HG02884 (cell line): ENCODE measurements around the gene LAMC3.
"Not testable (repeated sequence)": the region's sequence is repeated elsewhere in the genome, so short reads cannot be mapped to it uniquely, and the experiment has no call there.

Experiments used
- ATAC-seq: cut with Tn5 transposase; IDR thresholded peaks from one replicate; pipeline ENCODE4 v1.9.1; 2021; ENCODE audit warnings: mild to moderate bottlenecking, moderate library complexity; ENCODE audit not compliant: unreplicated experiment

Gene LAMC3

DNA sequence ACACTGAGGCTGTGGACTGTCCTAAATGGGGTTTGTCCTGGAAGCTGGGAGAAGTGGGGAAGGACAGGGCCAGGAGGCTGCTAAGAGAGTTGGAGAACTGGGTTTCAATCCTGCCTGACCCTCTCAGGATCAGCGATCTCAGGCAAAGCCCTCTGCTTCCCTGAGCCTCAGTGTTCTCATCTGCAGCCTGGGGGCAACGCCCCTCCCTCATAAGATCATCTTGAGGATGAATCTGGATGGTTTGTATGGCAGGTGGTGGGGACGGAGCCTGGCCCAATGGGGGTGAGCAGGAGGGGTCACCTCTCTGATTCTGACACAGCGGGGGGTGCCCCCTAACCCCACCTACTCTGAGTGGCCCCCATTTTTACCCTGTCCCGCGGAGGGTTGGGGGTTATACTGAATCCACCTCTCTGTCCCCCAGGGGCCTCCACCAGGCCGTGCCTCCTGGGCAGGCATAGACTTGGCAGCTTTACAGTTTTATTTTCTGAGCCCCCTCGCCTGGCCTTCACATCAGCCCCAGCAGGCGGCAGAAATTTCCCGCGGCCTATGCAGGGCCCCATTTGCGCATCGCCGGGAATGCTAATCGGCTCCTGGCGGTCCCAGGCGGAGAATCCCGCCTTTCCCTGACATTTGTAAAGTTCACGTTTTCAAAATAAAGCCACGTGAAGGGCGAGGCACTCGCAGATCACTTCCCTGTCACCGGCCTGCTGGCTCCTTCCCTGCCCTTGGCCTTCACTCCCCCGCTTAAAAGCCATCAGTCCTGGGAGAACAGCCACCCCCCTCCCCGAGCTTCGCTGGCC is 17.8 kb upstream of the LAMC3 start:
- ATAC-seq = no peak

- no peak for ATAC-seq
These were observed 16.9 kb upstream of the LAMC3 start for GRCh38 chr9:130991778-130992681.

- no peak for ATAC-seq
These were observed 16.3 kb upstream of the LAMC3 start for GRCh38 chr9:130992682-130993032.

DNA sequence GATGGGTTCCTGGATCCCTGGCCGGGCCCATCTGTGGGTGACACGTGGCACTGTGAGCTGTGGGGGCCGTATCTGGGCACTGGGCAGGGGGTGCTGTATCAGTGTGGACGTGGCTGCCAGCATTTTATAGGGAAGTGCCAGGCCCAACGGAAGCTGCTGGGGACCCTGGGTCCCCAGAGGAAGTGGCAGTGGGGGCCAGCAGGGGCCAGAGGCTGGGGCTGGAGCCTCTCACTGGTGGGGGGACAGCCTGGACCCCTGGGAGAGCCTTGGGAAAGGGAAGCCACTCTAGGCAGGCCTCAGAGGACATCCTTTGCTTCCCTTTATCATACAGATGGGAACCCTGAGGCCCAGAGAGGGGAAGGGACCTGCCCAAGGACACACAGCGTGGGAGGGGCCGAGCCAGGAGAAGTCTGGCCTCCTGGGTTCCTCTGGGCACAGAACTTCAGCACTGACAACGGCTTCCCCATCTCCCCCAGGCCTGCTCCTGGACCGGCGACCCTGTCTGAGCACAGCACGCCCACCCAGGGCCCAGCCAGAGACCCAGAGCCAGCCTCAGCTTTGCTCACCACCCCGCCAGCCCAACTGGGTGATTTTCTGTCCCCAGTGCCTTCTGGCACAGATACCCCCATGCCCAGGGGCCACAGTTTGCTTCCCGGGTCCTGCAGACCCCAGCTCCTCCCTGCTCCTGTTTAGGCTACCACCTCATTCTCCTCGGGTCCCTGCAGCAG is 15.5 kb upstream of the LAMC3 start:
- ATAC-seq = no peak

- ATAC-seq = no peak
These were observed 14.6 kb upstream of the LAMC3 start for GRCh38 chr9:130994135-130995085.

DNA sequence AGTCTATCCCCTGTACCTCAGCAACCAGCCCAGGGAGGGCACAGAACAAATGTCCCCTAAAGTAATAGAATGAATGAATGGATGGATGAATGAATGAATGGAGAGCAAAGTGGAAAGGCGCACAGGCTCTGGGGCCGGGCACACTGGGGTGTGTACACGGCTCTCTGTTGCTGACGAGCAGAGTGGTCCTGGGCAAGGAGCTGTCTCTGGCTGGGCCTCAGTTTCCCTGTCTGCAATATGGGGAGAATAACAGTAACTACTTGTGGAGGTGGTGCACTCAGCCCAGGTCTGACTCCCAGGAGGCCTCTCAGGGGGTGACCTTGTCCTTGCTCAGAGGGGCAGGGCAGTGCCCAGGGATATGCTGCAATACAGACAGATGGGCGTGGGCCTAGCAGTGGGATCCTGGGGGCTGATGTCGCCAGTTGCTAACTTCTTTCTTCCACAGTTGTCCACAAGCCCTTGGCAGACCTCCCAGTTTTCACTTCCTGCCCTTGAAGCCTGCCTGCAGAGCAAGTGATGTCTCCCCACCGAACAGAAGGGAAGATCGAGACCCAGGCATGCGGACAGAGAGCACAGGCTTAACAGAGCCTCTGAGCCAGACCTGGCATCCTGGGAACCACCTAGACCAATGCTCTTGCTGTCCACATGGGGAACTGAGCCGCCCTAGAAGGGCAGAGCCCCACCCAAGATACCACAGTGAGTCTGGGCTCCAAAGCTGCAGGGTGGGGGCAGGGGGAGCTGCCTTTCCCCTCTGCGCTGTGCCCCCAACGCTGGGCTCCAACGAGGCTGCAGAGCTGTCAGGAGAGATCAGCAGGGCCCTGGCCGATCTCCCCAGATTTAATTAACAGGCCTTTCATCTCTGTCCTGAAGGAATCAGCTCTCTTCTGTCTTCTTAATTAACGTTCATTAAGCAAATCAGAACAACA is 13.6 kb upstream of the LAMC3 start:
- ATAC-seq = no peak

GRCh38 chr9:130996205-130996604 is 12.8 kb upstream of the LAMC3 start:
- no peak for ATAC-seq

DNA sequence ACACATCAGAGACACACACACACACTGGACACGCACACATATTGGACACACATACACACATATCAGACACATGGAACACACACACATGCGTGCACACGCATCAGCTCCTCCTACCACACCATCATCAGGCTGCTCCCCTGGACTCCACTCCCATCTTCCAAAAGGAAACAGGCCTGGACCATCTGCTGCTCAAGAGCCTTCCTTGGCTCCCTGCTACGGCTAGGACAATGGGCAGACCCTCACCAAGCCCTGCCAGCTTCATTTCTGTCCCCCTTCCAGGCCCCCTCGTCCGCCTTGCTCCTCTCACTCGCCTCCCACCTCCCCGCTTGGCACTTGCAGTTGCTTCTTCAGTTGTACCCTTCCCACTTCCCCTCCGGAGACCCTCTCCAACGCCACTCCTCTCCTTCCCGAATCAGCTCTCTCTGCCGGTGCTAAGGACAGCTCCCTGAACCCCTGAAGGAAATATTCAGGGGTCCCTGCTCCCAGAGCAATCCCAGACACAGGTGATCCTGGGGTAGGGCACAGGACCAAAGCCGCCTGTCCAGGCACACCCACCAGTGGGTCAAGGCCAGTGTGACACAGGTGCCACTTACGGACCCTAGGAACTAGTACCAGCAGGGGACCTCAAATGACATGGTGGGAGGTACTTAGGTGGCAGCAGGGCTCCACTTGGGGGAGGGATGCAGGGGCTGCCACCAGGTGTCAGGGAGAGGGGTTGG is 12.1 kb upstream of the LAMC3 start:
- ATAC-seq = no peak

GRCh38 chr9:130997395-130997684 is 11.6 kb upstream of the LAMC3 start:
- no peak for ATAC-seq

DNA sequence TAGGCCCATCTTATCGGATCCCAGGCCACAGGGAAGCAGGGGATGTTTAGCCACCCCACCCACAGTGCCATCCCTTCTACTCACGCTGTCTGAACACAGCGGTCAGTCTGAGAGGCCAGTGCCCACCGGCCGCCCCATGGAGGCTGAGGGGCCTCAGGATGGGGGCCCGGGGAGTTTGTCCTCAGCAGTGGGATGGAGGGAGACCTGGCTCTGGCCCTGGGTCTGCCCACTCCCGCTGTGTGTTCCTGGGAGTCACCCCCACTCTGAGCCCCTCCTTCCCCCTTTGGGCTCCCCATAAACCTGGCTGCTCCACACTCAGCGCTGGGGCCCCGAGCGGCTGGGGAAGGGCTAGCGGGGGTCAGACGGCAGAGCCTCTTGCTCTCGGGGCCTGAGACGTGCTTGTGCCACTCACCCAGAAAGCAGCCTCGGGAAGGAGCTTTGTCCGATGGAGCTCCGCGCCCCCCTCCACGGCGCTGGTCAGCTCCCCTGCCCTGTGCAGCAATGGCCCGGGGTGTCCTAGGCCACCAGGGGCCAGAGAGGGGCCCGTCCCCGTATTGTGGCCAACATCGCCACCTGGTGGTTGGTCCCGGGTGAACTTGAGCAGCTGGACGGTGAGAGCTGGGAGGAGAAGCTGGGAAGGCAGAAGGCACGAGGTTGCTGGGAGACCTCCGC is 10.9 kb upstream of the LAMC3 start:
- ATAC-seq = no peak

- ATAC-seq = no peak
These were observed 10.3 kb upstream of the LAMC3 start for GRCh38 chr9:130998597-130999244.

- ATAC-seq = no peak
These were observed 9.7 kb upstream of the LAMC3 start for GRCh38 chr9:130999245-130999623.

GRCh38 chr9:131000526-131000925 is 8.4 kb upstream of the LAMC3 start:
- not testable (repeated sequence) for ATAC-seq

- no peak for ATAC-seq
These were observed 8.0 kb upstream of the LAMC3 start for GRCh38 chr9:131001021-131001420.

DNA sequence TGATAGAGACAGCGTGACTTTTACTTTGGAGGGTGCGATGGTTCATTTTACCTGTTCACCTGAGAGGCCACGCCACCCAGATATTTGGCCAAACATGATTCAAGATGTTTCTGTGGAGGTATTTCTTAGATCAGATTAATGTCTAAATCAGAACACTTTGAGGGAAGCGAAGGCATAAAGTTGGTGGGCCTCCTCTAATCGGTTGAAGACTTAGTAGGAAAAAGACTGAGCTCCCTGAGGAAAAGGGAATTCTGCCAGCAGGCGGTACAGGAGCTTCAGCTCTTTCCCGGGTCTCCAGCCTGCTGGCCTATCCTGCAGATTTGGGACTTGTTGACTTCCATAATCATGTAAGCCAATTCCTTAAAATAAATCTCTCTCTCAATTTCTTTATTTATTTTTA is 7.0 kb upstream of the LAMC3 start:
- ATAC-seq = no peak

DNA sequence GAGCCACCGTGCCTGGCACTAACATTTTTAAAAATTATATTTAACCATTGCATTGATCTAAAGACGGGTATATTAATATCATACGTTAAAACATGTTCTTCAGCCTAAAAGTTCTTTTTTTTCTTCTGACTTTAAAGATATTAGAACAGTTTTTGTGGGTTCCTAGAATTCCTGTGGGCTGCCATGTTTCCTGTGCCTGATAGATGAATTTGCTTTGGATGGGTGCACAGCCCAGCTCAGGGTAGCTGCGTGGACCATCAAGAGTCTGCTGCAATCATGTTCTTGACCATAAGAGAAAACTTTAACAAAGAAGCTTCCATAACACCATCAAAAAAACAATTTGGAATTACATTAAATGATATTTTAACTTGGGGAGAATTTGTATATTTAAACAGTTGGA is 2.4 kb upstream of the LAMC3 start:
- ATAC-seq = no peak

DNA sequence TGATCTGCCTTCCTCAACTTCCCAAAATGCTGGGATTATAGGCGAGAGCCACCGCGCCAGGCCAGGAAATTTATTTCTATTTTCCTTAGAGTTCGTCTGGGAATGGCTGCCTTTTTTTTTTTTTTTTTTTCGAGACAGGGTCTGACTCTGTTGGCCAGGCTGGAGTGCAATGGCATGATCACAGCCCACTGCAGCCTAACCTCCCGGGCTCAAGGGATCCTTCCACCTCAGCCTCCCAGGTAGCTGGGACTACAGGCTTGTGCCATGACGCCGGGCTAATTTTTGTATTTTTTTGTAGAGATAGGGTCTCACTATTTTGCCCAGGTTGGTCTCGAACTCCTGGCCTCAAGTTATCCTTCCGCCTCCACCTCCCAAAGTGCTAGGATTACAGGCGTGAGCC is 888 bp upstream of the LAMC3 start:
- ATAC-seq = no peak

- no peak for ATAC-seq
These were observed 438 bp upstream of the LAMC3 start for GRCh38 chr9:131008563-131008908.
